Measurements from ENCODE around the gene THNSL1. TPM values are rescaled to one million over a fixed set of nuclear protein-coding genes. Genes with fewer than 3 reads are reported as not detected.

Gene THNSL1
- total RNA-seq, 4 donors from 2014 or later: 1.3 to 17.2 (median 5.1) TPM

DNA sequence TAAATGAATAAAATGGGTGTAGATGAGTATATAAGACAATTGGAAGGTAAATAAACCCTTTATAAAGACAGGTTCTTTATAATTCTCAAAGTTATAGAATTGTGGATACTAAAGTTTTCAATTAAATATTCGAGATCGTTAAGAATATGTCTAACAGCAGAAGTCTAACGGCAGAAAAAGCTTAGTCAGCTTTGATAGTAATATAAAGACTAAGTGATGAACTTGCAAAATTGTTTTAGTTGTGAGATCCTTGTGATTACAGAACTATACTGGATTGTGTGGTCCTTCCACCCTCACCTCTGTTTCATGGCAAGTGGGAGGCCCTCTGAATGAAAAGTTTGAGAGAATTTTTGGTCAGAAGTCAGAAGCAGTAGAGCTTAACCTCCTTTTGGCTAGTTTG is 2.3 kb downstream of the THNSL1 start:
- H3K27me3 ChIP-seq: no peaks in the 10 kb centered on the region
- no peak overlapping the region for H3K4me3 ChIP-seq
- intact Hi-C loops (cut with DNase I; ENCODE audit: low total_unique reads): no loop called here
- H3K27ac ChIP-seq: no peak overlapping the region
- H3K36me3 ChIP-seq: no peaks in the 10 kb centered on the region
- H3K9me3 ChIP-seq: no peaks in the 10 kb centered on the region
- TF ChIP-seq, protein P1, sequence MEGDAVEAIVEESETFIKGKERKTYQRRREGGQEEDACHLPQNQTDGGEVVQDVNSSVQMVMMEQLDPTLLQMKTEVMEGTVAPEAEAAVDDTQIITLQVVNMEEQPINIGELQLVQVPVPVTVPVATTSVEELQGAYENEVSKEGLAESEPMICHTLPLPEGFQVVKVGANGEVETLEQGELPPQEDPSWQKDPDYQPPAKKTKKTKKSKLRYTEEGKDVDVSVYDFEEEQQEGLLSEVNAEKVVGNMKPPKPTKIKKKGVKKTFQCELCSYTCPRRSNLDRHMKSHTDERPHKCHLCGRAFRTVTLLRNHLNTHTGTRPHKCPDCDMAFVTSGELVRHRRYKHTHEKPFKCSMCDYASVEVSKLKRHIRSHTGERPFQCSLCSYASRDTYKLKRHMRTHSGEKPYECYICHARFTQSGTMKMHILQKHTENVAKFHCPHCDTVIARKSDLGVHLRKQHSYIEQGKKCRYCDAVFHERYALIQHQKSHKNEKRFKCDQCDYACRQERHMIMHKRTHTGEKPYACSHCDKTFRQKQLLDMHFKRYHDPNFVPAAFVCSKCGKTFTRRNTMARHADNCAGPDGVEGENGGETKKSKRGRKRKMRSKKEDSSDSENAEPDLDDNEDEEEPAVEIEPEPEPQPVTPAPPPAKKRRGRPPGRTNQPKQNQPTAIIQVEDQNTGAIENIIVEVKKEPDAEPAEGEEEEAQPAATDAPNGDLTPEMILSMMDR (IDR thresholded peaks at IDR 0.05): no peak
- no peak for TF ChIP-seq POLR2A (IDR thresholded peaks at IDR 0.05)
- DNase-seq: no peak
- H3K4me1 ChIP-seq: no peaks in the 10 kb centered on the region

DNA sequence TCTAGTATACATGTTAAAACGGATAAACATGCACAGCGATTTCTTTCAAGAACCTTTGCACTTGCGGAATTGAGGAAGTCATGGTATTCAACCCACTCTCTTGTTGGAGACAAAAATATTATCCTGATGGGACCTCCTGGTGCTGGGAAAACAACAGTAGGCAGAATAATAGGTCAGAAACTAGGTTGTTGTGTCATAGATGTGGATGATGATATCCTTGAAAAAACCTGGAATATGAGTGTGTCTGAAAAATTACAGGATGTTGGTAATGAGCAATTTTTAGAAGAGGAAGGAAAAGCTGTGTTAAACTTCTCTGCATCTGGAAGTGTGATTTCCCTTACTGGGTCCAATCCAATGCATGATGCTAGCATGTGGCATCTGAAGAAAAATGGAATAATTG is 6.9 kb downstream of the THNSL1 start:
- no peaks in the 10 kb centered on the region for H3K36me3 ChIP-seq
- intact Hi-C loops (cut with DNase I; ENCODE audit: low total_unique reads): no loop called here
- TF ChIP-seq POLR2A (IDR thresholded peaks at IDR 0.05): no peak
- H3K27me3 ChIP-seq: no peaks in the 10 kb centered on the region
- H3K4me3 ChIP-seq: no peak overlapping the region
- H3K9me3 ChIP-seq: no peaks in the 10 kb centered on the region
- DNase-seq: no peak
- H3K27ac ChIP-seq: no peak overlapping the region
- no peaks in the 10 kb centered on the region for H3K4me1 ChIP-seq

DNA sequence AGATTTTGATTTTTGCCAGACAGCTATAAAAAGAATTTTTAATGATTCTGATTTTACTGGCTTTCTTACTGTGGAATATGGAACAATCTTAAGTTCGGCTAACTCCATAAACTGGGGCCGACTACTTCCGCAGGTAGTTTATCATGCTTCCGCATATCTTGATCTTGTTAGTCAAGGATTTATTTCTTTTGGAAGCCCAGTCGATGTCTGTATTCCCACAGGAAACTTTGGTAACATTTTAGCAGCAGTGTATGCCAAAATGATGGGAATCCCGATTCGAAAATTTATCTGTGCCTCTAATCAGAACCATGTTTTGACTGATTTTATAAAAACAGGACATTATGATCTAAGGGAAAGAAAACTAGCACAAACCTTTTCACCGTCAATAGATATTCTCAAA is 8.1 kb downstream of the THNSL1 start:
- no peaks in the 10 kb centered on the region for H3K27me3 ChIP-seq
- no peaks in the 10 kb centered on the region for H3K4me1 ChIP-seq
- no peak for DNase-seq
- intact Hi-C loops (cut with DNase I; ENCODE audit: low total_unique reads): no loop called here
- H3K27ac ChIP-seq: no peak overlapping the region
- no peaks in the 10 kb centered on the region for H3K36me3 ChIP-seq
- no peak overlapping the region for H3K4me3 ChIP-seq
- H3K9me3 ChIP-seq: no peaks in the 10 kb centered on the region
- TF ChIP-seq, protein P1 (IDR thresholded peaks at IDR 0.05): no peak
- no peak for TF ChIP-seq POLR2A (IDR thresholded peaks at IDR 0.05)

DNA sequence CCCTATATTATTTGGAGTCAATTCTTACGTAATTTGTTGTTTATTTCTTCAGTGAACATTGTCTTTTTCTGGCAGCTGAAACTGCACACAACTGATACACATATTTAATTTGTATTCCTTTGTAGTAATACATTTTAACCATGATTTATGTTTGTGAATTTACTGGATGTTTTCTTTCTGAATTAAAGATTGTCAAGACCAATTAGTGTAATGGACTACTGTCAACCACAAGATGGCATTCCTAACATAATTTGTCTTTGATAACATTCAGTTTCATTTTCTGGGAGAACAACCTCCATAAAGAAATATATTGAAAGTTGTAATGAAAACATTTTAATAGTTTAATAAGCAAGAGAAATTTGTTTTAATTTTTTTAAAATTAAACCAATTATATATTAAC is 10.1 kb downstream of the THNSL1 start:
- no peaks in the 10 kb centered on the region for H3K4me1 ChIP-seq
- TF ChIP-seq POLR2A (IDR thresholded peaks at IDR 0.05): no peak
- TF ChIP-seq, protein P1 (IDR thresholded peaks at IDR 0.05): no peak

DNA sequence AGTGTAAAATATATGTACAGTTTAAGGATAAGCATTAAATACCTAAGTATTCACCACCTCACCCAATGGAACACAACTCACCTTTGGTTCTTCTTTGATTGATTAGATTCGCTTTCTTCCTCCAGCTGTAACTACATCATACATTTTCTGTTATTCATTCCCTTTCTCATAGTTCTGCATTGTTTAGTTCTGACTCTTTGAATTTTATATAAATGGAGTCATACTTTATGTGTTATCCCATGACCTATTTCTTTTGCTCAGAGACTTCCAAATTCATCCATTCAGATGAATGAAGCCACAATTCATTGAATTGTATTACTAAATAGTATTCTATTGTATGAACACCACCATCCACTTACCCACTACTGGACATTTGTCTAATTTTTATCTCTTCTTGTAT is 12.3 kb downstream of the THNSL1 start:
- no peaks in the 10 kb centered on the region for H3K27me3 ChIP-seq
- H3K36me3 ChIP-seq: no peaks in the 10 kb centered on the region
- no peak overlapping the region for H3K27ac ChIP-seq
- no peaks in the 10 kb centered on the region for H3K9me3 ChIP-seq
- TF ChIP-seq, protein P1 (IDR thresholded peaks at IDR 0.05): no peak
- TF ChIP-seq POLR2A (IDR thresholded peaks at IDR 0.05): no peak
- no peak for DNase-seq
- H3K4me1 ChIP-seq: no peaks in the 10 kb centered on the region
- intact Hi-C loops (cut with DNase I; ENCODE audit: low total_unique reads): no loop called here
- no peak overlapping the region for H3K4me3 ChIP-seq

More for the DNA sequence above, 10.1 kb downstream of the THNSL1 start:
- no peaks in the 10 kb centered on the region for H3K27me3 ChIP-seq
- H3K4me3 ChIP-seq: no peak overlapping the region
- H3K9me3 ChIP-seq: no peaks in the 10 kb centered on the region
- H3K27ac ChIP-seq: no peak overlapping the region
- no peaks in the 10 kb centered on the region for H3K36me3 ChIP-seq
- DNase-seq: no peak
- intact Hi-C loops (cut with DNase I; ENCODE audit: low total_unique reads): no loop called here

DNA sequence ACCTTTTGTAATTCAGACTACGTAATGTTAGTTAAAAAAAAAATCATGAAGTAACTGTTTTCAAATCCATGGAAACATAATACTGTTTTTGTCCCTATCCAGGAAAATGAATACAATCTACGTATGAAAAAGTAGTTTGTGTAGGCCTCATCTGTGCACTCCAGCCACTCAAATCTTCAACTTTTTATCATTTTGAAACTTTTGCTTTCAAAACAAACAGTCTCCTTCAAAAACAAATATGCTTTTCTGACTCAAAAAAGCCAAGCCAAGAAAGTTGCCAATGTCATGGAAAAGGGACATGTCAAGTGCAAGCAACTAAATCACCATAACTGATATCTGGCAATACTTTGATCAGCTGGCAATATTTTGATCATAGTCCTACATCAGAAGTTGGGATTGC is 13.1 kb downstream of the THNSL1 start:
- intact Hi-C loops (cut with DNase I; ENCODE audit: low total_unique reads): no loop called here
- TF ChIP-seq POLR2A (IDR thresholded peaks at IDR 0.05): no peak
- TF ChIP-seq, protein P1 (IDR thresholded peaks at IDR 0.05): no peak
- H3K4me3 ChIP-seq: no peak overlapping the region

More for the DNA sequence above, 13.1 kb downstream of the THNSL1 start:
- no peak for DNase-seq
- H3K27me3 ChIP-seq: no peaks in the 10 kb centered on the region
- no peaks in the 10 kb centered on the region for H3K9me3 ChIP-seq
- no peak overlapping the region for H3K27ac ChIP-seq
- H3K4me1 ChIP-seq: no peaks in the 10 kb centered on the region
- H3K36me3 ChIP-seq: no peaks in the 10 kb centered on the region
